ENCODE results near the gene BAAT.

Gene BAAT

DNA sequence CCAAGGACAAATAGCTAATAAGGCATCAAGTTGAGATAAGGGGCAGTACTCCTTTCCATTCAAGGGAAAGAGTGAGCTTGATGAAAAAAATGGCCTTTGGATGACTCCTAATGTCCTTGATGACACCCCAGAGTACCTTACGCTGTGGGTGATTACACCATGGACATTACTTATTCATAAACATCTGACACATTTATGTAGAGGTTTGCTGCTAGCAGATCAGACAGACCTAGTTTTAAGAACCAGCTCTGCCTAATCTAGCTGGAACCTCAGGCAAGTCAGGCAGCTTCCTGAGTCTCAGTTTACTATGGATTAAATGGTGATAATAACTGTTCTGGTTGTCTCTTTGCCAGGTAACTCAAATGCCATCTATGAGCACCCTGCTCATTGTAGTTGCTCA, 47.9 kb upstream of the BAAT start:
- no peaks in the 10 kb centered on the region for H3K4me1 ChIP-seq (ENCODE audit: control insufficient read depth, insufficient read depth, low read length)
- H3K27ac ChIP-seq (ENCODE audit: extremely low read depth, low read depth, low read length): no peak overlapping the region
- POLR2A ChIA-PET: no interaction called here
- no peaks in the 10 kb centered on the region for H3K9me3 ChIP-seq (ENCODE audit: control insufficient read depth, insufficient read depth, low read depth, low read length)
- no peaks in the 10 kb centered on the region for H3K36me3 ChIP-seq (ENCODE audit: control insufficient read depth in 2 of 2, insufficient read depth in 1 of 2, low read length in 2 of 2)
- TF ChIP-seq, protein P1, sequence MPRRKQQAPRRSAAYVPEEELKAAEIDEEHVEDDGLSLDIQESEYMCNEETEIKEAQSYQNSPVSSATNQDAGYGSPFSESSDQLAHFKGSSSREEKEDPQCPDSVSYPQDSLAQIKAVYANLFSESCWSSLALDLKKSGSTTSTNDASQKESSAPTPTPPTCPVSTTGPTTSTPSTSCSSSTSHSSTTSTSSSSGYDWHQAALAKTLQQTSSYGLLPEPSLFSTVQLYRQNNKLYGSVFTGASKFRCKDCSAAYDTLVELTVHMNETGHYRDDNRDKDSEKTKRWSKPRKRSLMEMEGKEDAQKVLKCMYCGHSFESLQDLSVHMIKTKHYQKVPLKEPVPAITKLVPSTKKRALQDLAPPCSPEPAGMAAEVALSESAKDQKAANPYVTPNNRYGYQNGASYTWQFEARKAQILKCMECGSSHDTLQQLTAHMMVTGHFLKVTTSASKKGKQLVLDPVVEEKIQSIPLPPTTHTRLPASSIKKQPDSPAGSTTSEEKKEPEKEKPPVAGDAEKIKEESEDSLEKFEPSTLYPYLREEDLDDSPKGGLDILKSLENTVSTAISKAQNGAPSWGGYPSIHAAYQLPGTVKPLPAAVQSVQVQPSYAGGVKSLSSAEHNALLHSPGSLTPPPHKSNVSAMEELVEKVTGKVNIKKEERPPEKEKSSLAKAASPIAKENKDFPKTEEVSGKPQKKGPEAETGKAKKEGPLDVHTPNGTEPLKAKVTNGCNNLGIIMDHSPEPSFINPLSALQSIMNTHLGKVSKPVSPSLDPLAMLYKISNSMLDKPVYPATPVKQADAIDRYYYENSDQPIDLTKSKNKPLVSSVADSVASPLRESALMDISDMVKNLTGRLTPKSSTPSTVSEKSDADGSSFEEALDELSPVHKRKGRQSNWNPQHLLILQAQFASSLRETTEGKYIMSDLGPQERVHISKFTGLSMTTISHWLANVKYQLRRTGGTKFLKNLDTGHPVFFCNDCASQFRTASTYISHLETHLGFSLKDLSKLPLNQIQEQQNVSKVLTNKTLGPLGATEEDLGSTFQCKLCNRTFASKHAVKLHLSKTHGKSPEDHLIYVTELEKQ (tag by site-specific recombination; IDR thresholded peaks at IDR 0.05; ENCODE audit: borderline replicate concordance): no peak
- CTCF ChIA-PET: interaction anchor here (1.1 to 1.7 kb wide), 3 partner anchors 11 to 97 kb away, joined by 4 to 14 read pairs (median 6); no protein-coding TSS in a partner anchor
- H3K4me3 ChIP-seq (ENCODE audit: low read depth, low read length): no peak overlapping the region

DNA sequence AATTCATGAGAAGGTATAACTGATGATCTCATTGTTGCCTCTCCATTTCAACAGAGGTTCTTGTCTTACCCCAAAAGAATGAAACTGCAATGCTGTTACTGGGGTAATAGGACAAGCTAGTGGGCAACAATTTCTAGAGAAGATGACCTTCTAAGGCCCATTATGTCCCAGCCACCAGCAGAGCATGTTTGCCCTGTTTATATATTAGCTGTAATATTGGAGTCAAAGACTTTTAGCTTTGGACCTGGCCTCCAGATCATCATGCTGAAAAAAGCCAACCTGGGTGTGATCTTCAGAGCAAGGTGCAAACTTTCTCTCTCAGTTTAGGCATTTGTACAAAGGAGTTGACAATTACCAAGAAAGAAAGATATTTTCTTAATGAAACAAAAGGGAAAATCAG, 47.4 kb upstream of the BAAT start:
- ChIA-PET CTCF (interaction anchor here (0.7 to 1.7 kb wide), 5 partner anchors 11 to 107 kb away, joined by 3 to 14 read pairs (median 5); no protein-coding TSS in a partner anchor), POLR2A (no interaction called here)
- Histone ChIP-seq H3K4me3 (ENCODE audit: low read depth, low read length) (no peak overlapping the region), H3K9me3 (ENCODE audit: control insufficient read depth, insufficient read depth, low read depth, low read length) (no peaks in the 10 kb centered on the region), H3K27ac (ENCODE audit: extremely low read depth, low read depth, low read length) (no peak overlapping the region), H3K4me1 (ENCODE audit: control insufficient read depth, insufficient read depth, low read length) (no peaks in the 10 kb centered on the region), H3K36me3 (ENCODE audit: control insufficient read depth in 2 of 2, insufficient read depth in 1 of 2, low read length in 2 of 2) (no peaks in the 10 kb centered on the region)
- TF ChIP-seq, protein P2, sequence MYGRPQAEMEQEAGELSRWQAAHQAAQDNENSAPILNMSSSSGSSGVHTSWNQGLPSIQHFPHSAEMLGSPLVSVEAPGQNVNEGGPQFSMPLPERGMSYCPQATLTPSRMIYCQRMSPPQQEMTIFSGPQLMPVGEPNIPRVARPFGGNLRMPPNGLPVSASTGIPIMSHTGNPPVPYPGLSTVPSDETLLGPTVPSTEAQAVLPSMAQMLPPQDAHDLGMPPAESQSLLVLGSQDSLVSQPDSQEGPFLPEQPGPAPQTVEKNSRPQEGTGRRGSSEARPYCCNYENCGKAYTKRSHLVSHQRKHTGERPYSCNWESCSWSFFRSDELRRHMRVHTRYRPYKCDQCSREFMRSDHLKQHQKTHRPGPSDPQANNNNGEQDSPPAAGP (tag by site-specific recombination; IDR thresholded peaks at IDR 0.05): no peak
- no peak for TF ChIP-seq ZNF354C (tag by site-specific recombination; IDR thresholded peaks at IDR 0.05; ENCODE audit: borderline replicate concordance, low read depth)

DNA sequence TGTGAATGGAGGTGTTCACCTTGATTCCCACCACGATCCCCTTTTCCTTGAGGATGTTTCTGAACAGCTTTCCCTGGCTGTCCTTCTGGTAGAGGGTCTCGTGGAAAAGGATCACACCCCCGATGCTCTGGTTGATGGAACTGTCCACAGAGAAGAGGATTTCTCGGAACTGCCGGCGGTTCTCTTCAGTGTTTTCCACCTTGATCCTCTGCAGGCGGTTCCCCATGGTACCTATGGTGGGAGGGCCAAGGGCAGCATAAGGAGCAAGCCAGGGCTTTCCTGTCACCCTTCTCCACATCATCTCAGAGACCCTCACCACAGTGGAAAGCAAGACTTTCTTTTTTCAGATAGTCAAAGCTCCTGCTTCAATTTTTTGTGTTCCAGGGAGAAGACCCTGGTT, 44.9 kb upstream of the BAAT start:
- H3K4me3 ChIP-seq (ENCODE audit: low read depth, low read length): no peak overlapping the region
- H3K36me3 ChIP-seq (ENCODE audit: control insufficient read depth in 2 of 2, insufficient read depth in 1 of 2, low read length in 2 of 2): no peaks in the 10 kb centered on the region
- H3K4me1 ChIP-seq (ENCODE audit: control insufficient read depth, insufficient read depth, low read length): no peaks in the 10 kb centered on the region
- H3K27ac ChIP-seq (ENCODE audit: extremely low read depth, low read depth, low read length): no peak overlapping the region
- H3K9me3 ChIP-seq (ENCODE audit: control insufficient read depth, insufficient read depth, low read depth, low read length): no peaks in the 10 kb centered on the region
- ChIA-PET CTCF (interaction anchor here (1.2 to 2.3 kb wide), 3 partner anchors 10 to 29 kb away, joined by 3 to 5 read pairs (median 4); no protein-coding TSS in a partner anchor), POLR2A (no interaction called here)
- TF ChIP-seq ZNF112 (tag by site-specific recombination; IDR thresholded peaks at IDR 0.05): no peak
- TF ChIP-seq ZNF707 (tag by site-specific recombination; IDR thresholded peaks at IDR 0.05): no peak
- TF ChIP-seq KLF9 (tag by site-specific recombination; IDR thresholded peaks at IDR 0.05; ENCODE audit: low read depth): no peak
- TF ChIP-seq ZNF202 (tag by site-specific recombination; IDR thresholded peaks at IDR 0.05; ENCODE audit: borderline replicate concordance): no peak
- TF ChIP-seq, protein P3, sequence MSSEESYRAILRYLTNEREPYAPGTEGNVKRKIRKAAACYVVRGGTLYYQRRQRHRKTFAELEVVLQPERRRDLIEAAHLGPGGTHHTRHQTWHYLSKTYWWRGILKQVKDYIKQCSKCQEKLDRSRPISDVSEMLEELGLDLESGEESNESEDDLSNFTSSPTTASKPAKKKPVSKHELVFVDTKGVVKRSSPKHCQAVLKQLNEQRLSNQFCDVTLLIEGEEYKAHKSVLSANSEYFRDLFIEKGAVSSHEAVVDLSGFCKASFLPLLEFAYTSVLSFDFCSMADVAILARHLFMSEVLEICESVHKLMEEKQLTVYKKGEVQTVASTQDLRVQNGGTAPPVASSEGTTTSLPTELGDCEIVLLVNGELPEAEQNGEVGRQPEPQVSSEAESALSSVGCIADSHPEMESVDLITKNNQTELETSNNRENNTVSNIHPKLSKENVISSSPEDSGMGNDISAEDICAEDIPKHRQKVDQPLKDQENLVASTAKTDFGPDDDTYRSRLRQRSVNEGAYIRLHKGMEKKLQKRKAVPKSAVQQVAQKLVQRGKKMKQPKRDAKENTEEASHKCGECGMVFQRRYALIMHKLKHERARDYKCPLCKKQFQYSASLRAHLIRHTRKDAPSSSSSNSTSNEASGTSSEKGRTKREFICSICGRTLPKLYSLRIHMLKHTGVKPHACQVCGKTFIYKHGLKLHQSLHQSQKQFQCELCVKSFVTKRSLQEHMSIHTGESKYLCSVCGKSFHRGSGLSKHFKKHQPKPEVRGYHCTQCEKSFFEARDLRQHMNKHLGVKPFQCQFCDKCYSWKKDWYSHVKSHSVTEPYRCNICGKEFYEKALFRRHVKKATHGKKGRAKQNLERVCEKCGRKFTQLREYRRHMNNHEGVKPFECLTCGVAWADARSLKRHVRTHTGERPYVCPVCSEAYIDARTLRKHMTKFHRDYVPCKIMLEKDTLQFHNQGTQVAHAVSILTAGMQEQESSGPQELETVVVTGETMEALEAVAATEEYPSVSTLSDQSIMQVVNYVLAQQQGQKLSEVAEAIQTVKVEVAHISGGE (tag by site-specific recombination; conservative IDR thresholded peaks at IDR 0.05; ENCODE audit: low read depth): no peak
- TF ChIP-seq, protein P4, sequence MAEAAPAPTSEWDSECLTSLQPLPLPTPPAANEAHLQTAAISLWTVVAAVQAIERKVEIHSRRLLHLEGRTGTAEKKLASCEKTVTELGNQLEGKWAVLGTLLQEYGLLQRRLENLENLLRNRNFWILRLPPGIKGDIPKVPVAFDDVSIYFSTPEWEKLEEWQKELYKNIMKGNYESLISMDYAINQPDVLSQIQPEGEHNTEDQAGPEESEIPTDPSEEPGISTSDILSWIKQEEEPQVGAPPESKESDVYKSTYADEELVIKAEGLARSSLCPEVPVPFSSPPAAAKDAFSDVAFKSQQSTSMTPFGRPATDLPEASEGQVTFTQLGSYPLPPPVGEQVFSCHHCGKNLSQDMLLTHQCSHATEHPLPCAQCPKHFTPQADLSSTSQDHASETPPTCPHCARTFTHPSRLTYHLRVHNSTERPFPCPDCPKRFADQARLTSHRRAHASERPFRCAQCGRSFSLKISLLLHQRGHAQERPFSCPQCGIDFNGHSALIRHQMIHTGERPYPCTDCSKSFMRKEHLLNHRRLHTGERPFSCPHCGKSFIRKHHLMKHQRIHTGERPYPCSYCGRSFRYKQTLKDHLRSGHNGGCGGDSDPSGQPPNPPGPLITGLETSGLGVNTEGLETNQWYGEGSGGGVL (tag by site-specific recombination; IDR thresholded peaks at IDR 0.05): no peak
- no peak for TF ChIP-seq MZF1 (tag by site-specific recombination; IDR thresholded peaks at IDR 0.05; ENCODE audit: borderline replicate concordance)
- no peak for TF ChIP-seq ZNF155 (tag by site-specific recombination; IDR thresholded peaks at IDR 0.05)
- no peak for TF ChIP-seq ZBTB48 (tag by site-specific recombination; IDR thresholded peaks at IDR 0.05)
- no peak for TF ChIP-seq KLF8 (tag by site-specific recombination; IDR thresholded peaks at IDR 0.05)
- TF ChIP-seq ZNF2 (tag by site-specific recombination; IDR thresholded peaks at IDR 0.05): no peak
- TF ChIP-seq ZNF514 (tag by site-specific recombination; IDR thresholded peaks at IDR 0.05): no peak
- TF ChIP-seq, protein P2 (tag by site-specific recombination; IDR thresholded peaks at IDR 0.05): no peak

Measured in HEK293 (cell line).